Activated CD8-positive, alpha-beta T cell treated with anti-CD3 and anti-CD28 coated beads for 36 hours (primary cell): Measurements from ENCODE around the gene MCF2. TPM values are rescaled to one million over a fixed set of nuclear protein-coding genes. Genes with fewer than 3 reads are reported as not detected.

Experiments used
- ATAC-seq: fragments of 200-7000 bp; cut with Tn5 transposase; one replicate; pipeline ENCODE4 v1.10.0; 2021; ENCODE audit warnings: mild to moderate bottlenecking, moderate library complexity
- CTCF ChIA-PET: fragments of 350-600 bp; sonication (Branson Sonifier 250); formaldehyde crosslinking; loops from one replicate; lab custom pipeline; 2021; ENCODE audit warnings: antibody characterized with exemption; lab: Charles Lee
- POLR2A ChIA-PET: fragments of 350-600 bp; sonication (Branson Sonifier 250); formaldehyde crosslinking; loops from one replicate; lab custom pipeline; 2021; ENCODE audit warnings: antibody characterized with exemption; lab: Charles Lee
- DNase-seq: peaks from one replicate; pipeline ENCODE4 v3.0.0-alpha.2; 2020
- H3K27ac Mint-ChIP-seq: one replicate; pipeline ENCODE4 v1.8.0; 2021; ENCODE audit warnings: mild to moderate bottlenecking, mixed read lengths
- H3K27me3 Mint-ChIP-seq: one replicate; pipeline ENCODE4 v1.8.0; 2021; ENCODE audit warnings: mixed read lengths
- H3K36me3 Mint-ChIP-seq: one replicate; pipeline ENCODE4 v1.8.0; 2021; ENCODE audit warnings: low read depth, mixed read lengths
- H3K4me1 Mint-ChIP-seq: one replicate; pipeline ENCODE4 v1.8.0; 2021; ENCODE audit warnings: low read depth, mixed read lengths
- H3K4me3 Mint-ChIP-seq: one replicate; pipeline ENCODE4 v1.8.0; 2021; ENCODE audit warnings: mild to moderate bottlenecking, moderate library complexity, mixed read lengths
- H3K9me3 Mint-ChIP-seq: one replicate; pipeline ENCODE4 v1.8.0; 2021; ENCODE audit warnings: mixed read lengths
- CTCF ChIP-seq: fragments of 200-600 bp; IDR thresholded peaks from one replicate; pipeline ENCODE4 v1.8.0; 2022; ENCODE audit warnings: antibody characterized with exemption, mild to moderate bottlenecking
- intact Hi-C: fragments of 100-400 bp; cut with micrococcal nuclease; formaldehyde crosslinking; loops from one replicate; pipeline ENCODE4 v1.10.0; 2022
- total RNA-seq, 2 experiments: library from RNA; stranded (reverse); gene quantifications; one replicate each; pipeline ENCODE4 v1.2.3, GENCODE V29; 2021

The MCF2 gene
- total RNA-seq, 2 experiments from 2014 or later, result 0.56 to 0.59 TPM

- Mint-ChIP-seq H3K4me1 (peaks cover 10% of the 10 kb centered on the region), H3K4me3 (no peak overlapping the region), H3K9me3 (no peaks in the 10 kb centered on the region), H3K27ac (peak overlapping the region; percentile 48), H3K27me3 (no peaks in the 10 kb centered on the region), H3K36me3 (peaks cover 24% of the 10 kb centered on the region)
- ChIA-PET POLR2A (interaction anchor here (1.2 kb wide), 1 partner anchor 193 kb away, joined by 3 read pairs; no protein-coding TSS in a partner anchor), CTCF (no interaction called here)
- TF ChIP-seq CTCF, result no peak
- DNase-seq, result no peak
- ATAC-seq, result peak; percentile 37
- intact Hi-C loops, result no loop called here
Measured at GRCh38 chrX:139738581-139738980, 30.6 kb upstream of the MCF2 start.

GRCh38 chrX:139736151-139736550 is 28.2 kb upstream of the MCF2 start:
- Mint-ChIP-seq H3K4me3 (no peak overlapping the region), H3K4me1 (peaks cover 10% of the 10 kb centered on the region), H3K27ac (no peak overlapping the region), H3K36me3 (peaks cover 24% of the 10 kb centered on the region), H3K9me3 (no peaks in the 10 kb centered on the region), H3K27me3 (no peaks in the 10 kb centered on the region)
- no peak for TF ChIP-seq CTCF
- CTCF ChIA-PET, result no interaction called here
- DNase-seq, result no peak
- intact Hi-C loops, result no loop called here
- ATAC-seq, result no peak
- POLR2A ChIA-PET, result no interaction called here

- H3K4me3 Mint-ChIP-seq, result no peak overlapping the region
- H3K27ac Mint-ChIP-seq, result no peak overlapping the region
- POLR2A ChIA-PET, result no interaction called here
- DNase-seq (no peak), ATAC-seq (no peak)
- peaks cover 10% of the 10 kb centered on the region for H3K4me1 Mint-ChIP-seq
- intact Hi-C loops, result no loop called here
- peaks cover 16% of the 10 kb centered on the region for H3K36me3 Mint-ChIP-seq
- H3K27me3 Mint-ChIP-seq, result no peaks in the 10 kb centered on the region
- CTCF ChIA-PET, result no interaction called here
- H3K9me3 Mint-ChIP-seq, result no peaks in the 10 kb centered on the region
- TF ChIP-seq CTCF, result no peak
Measured at GRCh38 chrX:139734996-139735395, 27.0 kb upstream of the MCF2 start.

- ChIA-PET POLR2A (interaction anchor here (0.5 kb wide), 1 partner anchor 21 kb away, joined by 3 read pairs; no protein-coding TSS in a partner anchor), CTCF (no interaction called here)
- H3K27me3 Mint-ChIP-seq, result no peaks in the 10 kb centered on the region
- DNase-seq, result peak; percentile 9
- H3K36me3 Mint-ChIP-seq, result no peaks in the 10 kb centered on the region
- intact Hi-C loops, result no loop called here
- peak; percentile 69 for ATAC-seq
- peaks cover 7% of the 10 kb centered on the region for H3K4me1 Mint-ChIP-seq
- H3K27ac Mint-ChIP-seq, result no peak overlapping the region
- TF ChIP-seq CTCF, result no peak
- no peak overlapping the region for H3K4me3 Mint-ChIP-seq
- H3K9me3 Mint-ChIP-seq, result no peaks in the 10 kb centered on the region
Measured at GRCh38 chrX:139725720-139726119, 17.8 kb upstream of the MCF2 start.

- ChIA-PET POLR2A (no interaction called here), CTCF (no interaction called here)
- intact Hi-C loops, result no loop called here
- Mint-ChIP-seq H3K27ac (no peak overlapping the region), H3K4me3 (no peak overlapping the region), H3K4me1 (peaks cover 7% of the 10 kb centered on the region), H3K27me3 (no peaks in the 10 kb centered on the region), H3K36me3 (peaks cover 3% of the 10 kb centered on the region), H3K9me3 (no peaks in the 10 kb centered on the region)
- DNase-seq (no peak), ATAC-seq (no peak)
- no peak for TF ChIP-seq CTCF
Measured at GRCh38 chrX:139724626-139725025, 16.7 kb upstream of the MCF2 start.
